Measurements from ENCODE around the gene TMEM127.

Gene TMEM127

GRCh38 chr2:96241227-96241626 is 24.6 kb downstream of the TMEM127 start:
- no peak for DNase-seq
- no peaks in the 10 kb centered on the region for H3K4me1 ChIP-seq

GRCh38 chr2:96240341-96241038 is 25.3 kb downstream of the TMEM127 start:
- Histone ChIP-seq H3K4me1 (no peaks in the 10 kb centered on the region), H3K4me3 (ENCODE audit: low read depth, low read length) (no peak overlapping the region), H3K9me3 (no peaks in the 10 kb centered on the region), H3K36me3 (no peaks in the 10 kb centered on the region), H3K27me3 (no peaks in the 10 kb centered on the region)
- TF ChIP-seq CTCF (IDR thresholded peaks at IDR 0.05; ENCODE audit: low read depth, low read length) = no peak
- DNase-seq = no peak

More at GRCh38 chr2:96241227-96241626, 24.6 kb downstream of the TMEM127 start:
- no peak overlapping the region for H3K4me3 ChIP-seq (ENCODE audit: low read depth, low read length)
- H3K36me3 ChIP-seq = no peaks in the 10 kb centered on the region
- H3K27me3 ChIP-seq = no peaks in the 10 kb centered on the region
- TF ChIP-seq CTCF (IDR thresholded peaks at IDR 0.05; ENCODE audit: low read depth, low read length) = no peak
- H3K9me3 ChIP-seq = no peaks in the 10 kb centered on the region

- Histone ChIP-seq H3K9me3 (no peaks in the 10 kb centered on the region), H3K27me3 (no peaks in the 10 kb centered on the region), H3K36me3 (no peaks in the 10 kb centered on the region), H3K4me1 (no peaks in the 10 kb centered on the region), H3K4me3 (ENCODE audit: low read depth, low read length) (no peak overlapping the region)
- DNase-seq = no peak
- TF ChIP-seq CTCF (IDR thresholded peaks at IDR 0.05; ENCODE audit: low read depth, low read length) = no peak
Observed at GRCh38 chr2:96239745-96240264, 26.0 kb downstream of the TMEM127 start.

GRCh38 chr2:96239091-96239490 is 26.7 kb downstream of the TMEM127 start:
- no peak for TF ChIP-seq CTCF (IDR thresholded peaks at IDR 0.05; ENCODE audit: low read depth, low read length)
- H3K36me3 ChIP-seq = no peaks in the 10 kb centered on the region
- H3K4me1 ChIP-seq = no peaks in the 10 kb centered on the region
- H3K27me3 ChIP-seq = no peaks in the 10 kb centered on the region
- no peak overlapping the region for H3K4me3 ChIP-seq (ENCODE audit: low read depth, low read length)
- DNase-seq = no peak
- H3K9me3 ChIP-seq = no peaks in the 10 kb centered on the region

GRCh38 chr2:96238266-96238665 is 27.5 kb downstream of the TMEM127 start:
- no peak for TF ChIP-seq CTCF (IDR thresholded peaks at IDR 0.05; ENCODE audit: low read depth, low read length)
- H3K4me3 ChIP-seq (ENCODE audit: low read depth, low read length) = no peak overlapping the region
- no peaks in the 10 kb centered on the region for H3K36me3 ChIP-seq
- H3K27me3 ChIP-seq = no peaks in the 10 kb centered on the region
- no peaks in the 10 kb centered on the region for H3K4me1 ChIP-seq
- no peak for DNase-seq
- H3K9me3 ChIP-seq = no peaks in the 10 kb centered on the region

GRCh38 chr2:96236882-96237281 is 28.9 kb downstream of the TMEM127 start:
- Histone ChIP-seq H3K4me3 (ENCODE audit: low read depth, low read length) (no peak overlapping the region), H3K9me3 (no peaks in the 10 kb centered on the region), H3K4me1 (no peaks in the 10 kb centered on the region), H3K36me3 (no peaks in the 10 kb centered on the region), H3K27me3 (no peaks in the 10 kb centered on the region)
- TF ChIP-seq CTCF (IDR thresholded peaks at IDR 0.05; ENCODE audit: low read depth, low read length) = no peak
- DNase-seq = no peak
